DOHH2 (cell line): ENCODE results near the gene PCDH15.

ENCODE experiments used
- CTCF ChIP-seq: fragments of 200-600 bp; sonication (generic); IDR thresholded peaks from one replicate; pipeline ENCODE4 v1.5.1; 2014; ENCODE audit warnings: antibody characterized with exemption, mild to moderate bottlenecking, low read depth, low read length; ENCODE audit not compliant: poor library complexity, severe bottlenecking
- EZH2phosphoT487 ChIP-seq: fragments of 200-600 bp; sonication (generic); IDR thresholded peaks from 2 replicates; pipeline ENCODE4 v1.6.1; 2017; ENCODE audit warnings: borderline replicate concordance, mild to moderate bottlenecking, antibody characterized with exemption, low read length, moderate library complexity, mixed read lengths

GRCh38 chr10:54484186-54484585 is 316.8 kb downstream of the PCDH15 start:
- TF ChIP-seq CTCF (no peak), EZH2phosphoT487 (no peak)
